NCI-H524 (cell line): ENCODE results near the gene TMCO6.
"Not testable (repeated sequence)": the region's sequence is repeated elsewhere in the genome, so short reads cannot be mapped to it uniquely, and the experiment has no call there.

Source experiments
- DNase-seq, 2 experiments: peaks; one replicate each; lab custom pipeline; 2025; lab: John Stamatoyannopoulos, UW

TMCO6 gene

DNA sequence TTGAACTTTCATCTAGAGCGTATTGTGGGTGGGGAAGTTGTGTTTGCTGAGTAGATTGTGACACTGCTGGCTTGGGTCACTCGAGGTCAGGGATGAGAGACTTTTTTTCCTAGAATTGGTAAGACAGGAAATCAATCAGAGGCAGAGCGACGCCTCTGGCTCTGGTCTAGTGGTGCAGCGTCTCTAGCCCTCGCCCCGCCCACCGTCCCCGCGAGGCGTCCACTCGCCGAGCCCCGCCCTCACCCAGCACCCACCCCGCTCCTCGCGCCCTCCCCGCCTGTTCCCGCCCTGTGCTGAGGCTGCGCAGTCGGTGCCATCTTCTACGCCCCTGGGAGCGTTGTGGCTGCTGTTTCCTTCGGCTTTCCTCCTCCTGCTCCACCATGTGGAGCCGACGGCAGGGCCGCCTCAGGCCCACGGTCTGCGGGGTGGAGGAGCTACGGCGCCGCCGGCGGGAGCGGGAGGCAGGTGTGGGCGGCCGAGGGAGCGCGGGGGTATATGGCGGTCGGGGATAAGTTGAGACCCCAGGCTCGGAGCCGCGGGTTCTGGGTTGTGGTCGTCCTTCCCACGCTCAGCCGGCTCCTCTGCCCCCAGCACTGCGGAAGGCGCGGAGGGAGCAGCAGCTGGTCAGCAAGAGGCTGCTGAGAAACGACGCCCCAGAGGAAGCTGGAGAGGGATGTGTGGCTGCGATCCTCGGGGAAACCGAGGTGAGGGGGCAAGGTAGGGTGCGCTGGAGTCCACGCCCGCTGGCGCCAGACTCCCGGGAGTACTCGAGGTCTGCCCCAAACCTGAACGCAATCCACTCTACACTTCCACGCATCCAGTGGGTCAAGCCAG lies at the start of gene TMCO6:
Gene TMCO6, plus strand, starts transcription at position 304 of the 834 bp plus-strand sequence. Its CDS starts 77 bp downstream, at position 381.
- DNase-seq: peak; percentile 79 to 91

DNA sequence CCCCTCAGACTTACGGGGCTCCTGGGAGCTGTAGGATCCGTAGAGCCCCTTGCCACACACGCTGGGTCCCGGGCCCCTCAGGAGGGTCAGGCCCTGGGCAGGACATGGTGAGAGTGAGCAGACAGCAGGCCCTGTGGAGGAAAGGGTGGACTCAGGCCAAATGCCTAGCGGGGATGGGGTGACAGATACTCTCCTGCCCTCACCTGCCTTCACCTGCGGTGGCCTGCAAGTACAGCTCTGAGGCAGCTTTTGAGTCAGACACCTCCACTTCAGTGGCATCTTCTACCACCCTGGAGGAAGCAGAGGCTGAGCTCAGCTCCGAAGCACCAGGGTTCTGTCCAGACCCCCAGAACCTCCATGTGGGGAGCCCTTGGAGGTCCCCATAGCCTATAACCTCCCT lies 48.4 kb upstream of the TMCO6 start:
- DNase-seq: no peak

DNA sequence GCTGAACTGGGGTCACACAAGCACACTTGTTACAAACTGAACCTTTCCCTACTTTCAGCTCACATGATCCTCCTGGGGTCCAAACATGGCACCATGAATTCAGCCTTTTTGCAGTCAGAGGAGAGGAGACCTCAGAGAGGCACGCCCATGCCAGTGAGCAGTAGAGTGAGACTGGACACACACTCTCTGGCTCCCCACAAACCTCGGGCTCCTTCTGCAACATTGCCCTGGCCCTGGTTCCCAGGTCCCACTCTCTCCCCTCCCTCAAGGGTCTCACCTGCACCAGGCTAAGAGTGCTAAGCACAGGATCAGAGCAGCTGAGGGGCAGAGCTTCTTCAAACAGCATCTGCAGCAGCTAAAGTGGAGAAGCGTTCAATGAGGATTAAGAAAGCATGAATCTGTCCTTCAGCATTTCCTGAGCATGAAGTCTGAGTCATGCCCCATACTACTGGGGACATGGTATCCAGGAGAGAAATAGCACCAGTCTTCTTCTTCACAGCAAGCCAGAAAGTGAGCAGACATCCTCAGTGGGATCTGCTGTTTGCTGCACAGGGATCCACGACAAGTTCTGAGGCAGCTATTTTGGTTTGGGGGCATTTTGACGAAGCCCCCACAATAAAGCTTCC lies 47.4 kb upstream of the TMCO6 start:
- peak in 1 of 2 experiments; percentile 20 for DNase-seq

DNA sequence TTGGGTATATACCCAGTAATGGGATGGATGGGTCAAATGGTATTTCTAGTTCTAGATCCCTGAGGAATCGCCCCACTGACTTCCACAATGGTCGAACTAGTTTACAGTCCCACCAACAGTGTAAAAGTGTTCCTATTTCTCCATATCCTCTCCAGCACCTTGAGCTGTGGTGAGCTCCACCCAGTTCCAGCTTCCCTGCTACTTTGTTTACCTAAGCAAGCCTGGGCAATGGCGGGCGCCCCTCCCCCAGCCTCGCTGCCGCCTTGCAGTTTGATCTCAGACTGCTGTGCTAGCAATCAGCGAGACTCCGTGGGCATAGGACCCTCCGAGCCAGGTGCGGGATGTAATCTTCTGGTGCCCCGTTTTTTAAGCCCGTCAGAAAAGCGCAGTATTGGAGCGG lies 46.2 kb upstream of the TMCO6 start:
- not testable (repeated sequence) for DNase-seq

DNA sequence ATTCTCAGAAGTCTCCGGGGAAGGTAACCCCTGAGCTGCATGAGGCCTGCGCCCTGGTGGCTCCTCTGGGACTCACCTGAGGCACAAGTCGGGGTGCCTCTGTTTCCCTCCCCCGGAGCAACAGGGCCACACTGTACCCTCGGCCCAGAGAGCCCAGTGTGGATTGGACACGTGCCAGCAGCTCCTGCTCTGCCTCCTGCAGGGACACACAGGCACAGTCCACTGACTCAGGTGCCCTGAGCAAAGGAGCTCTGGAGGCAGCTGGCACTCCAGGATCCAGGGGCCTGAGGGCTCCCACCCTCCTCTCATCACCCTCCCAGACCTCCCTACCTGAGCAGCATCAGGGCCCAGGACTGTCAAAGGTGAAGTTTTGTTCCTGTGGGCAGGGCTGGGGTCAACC lies 45.1 kb upstream of the TMCO6 start:
- no peak for DNase-seq

DNA sequence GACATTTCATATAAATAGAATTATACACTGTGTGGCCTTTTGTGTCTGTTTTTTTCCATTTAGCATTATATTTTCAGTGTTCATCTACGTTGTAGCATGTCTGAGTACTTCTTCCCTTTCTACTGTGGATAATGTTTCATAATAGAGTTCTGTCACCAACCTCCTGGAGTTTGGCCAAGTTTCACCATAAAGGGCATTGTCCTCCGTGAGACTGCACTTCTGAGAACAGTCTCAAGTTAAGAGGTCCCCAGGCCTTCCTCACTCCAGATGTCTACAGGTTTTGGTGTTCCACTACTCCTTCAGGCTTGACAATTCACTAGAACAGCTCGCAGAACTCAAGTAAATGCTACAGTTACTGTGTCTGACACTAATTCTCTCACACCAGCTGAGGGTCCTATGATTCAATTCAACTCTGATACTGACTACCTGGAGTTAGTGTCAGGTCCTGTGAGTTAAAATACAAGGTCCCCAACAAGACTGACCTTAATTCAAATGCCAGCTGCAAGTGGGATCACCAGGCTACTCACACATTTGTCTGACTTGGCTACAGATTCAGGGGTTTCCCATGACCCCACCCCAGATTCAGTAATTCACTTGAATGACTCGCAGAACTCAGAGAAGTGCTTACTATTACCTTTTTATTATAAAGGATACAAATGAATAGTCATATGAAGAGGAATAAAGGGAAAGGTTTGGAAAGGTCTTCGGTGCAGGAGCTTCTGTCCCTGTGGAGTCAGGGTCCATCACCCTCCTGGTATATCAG lies 43.5 kb upstream of the TMCO6 start:
- no peak for DNase-seq

DNA sequence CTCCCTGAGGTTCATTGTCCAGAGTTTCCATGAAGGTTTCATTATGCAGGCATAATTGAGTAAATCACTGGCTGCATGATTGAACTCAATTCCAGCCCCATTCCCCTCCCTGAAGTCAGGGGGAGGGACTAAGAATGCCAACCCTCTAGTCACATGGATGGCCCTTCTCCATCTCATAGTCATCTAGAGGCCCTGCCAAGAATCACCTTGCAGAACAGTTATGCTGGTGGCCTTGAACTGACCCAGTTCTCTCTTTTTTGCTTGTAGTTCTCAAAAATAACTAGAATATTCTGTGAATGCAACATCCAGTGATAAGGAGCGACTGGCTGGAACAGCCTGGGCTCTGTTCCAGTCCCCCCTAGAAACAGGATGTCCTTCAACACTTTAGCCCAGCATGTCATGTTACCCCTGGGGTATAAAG lies 42.9 kb upstream of the TMCO6 start:
- DNase-seq: no peak

DNA sequence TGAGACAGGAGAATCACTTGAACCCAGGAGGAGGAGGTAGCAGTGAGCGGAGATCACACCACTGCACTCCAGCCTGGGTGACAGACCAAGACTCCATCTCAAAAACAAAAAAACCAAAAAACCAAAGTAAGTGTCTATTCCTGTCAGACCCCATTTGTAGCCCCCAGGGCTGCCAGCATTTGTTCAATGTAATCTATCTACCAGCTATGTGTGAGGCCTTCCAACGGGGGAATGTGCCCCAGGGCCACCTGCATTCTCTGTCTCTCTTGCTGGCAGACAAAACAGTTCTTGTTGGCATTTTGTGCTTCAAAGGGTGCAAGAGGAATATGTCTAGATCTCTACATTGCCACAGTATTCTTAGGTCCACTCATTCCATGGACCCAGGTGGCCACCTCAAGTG lies 40.4 kb upstream of the TMCO6 start:
- DNase-seq: no peak

DNA sequence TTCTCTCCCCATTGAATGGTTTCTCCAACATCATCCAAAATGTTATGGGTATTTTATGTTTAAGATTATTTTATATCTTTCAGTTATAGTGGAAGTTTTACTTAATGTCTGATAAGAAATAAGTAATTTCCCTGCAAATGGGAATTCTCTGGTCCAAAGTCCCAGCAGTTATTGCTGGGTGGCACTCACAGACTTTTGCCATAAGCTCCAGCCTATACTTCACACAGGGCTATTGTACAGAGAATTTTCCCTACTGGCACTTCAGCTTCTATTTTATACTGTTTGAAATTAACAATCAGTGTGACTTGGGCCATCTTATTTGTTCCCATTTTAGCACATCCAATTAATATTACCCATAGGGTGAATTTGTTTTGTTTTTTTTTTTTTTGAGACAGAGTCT lies 39.2 kb upstream of the TMCO6 start:
- DNase-seq: no peak

DNA sequence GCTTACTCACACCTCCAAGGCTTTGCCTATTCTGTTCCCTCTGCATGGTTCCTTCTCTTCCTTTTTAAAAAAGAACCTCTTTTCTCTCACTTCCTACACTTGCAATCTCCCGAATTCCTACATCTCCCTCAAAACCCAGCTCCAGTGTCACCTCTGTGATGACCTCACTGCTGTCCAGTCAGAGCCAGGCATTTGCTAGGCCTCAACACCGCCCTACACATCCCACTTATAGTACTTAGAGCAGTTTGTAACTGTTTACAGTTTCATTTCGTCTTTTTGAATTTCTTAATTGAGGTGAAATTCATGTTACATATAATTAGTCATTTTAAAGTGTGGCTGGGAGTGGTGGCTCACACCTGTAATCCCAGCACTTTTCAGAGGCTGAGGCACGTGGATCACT lies 37.1 kb upstream of the TMCO6 start:
- no peak for DNase-seq

DNA sequence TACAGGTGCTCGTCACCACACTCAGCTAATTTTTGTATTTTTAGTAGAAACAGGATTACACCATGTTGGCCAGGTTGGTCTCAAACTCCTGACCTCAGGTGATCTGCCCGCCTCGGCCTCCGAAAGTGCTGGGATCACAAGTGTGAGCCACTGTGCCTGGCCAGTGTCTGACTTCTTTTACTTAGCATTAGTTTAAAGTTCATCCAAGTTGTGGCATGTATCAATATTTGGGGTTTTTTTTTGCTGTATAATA lies 35.9 kb upstream of the TMCO6 start:
- not testable (repeated sequence) for DNase-seq

DNA sequence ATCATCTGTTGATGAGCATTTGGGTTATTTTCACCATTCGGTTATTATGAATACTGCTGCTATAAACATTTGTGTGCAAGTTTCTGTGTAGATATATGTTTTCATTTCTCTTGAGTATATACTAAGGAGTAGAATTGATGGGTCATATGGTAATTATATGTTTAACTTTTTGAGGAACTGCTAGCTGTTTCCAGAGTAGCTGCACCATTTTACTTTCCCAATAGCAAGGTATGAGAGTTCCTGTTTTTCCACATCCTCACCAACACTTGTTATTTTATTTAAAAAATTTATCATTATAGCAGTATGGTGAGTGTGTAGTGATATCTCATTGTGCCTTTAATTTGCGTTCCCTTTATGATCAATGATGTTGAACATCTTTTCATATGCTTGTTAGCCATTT lies 35.5 kb upstream of the TMCO6 start:
- DNase-seq: no peak

DNA sequence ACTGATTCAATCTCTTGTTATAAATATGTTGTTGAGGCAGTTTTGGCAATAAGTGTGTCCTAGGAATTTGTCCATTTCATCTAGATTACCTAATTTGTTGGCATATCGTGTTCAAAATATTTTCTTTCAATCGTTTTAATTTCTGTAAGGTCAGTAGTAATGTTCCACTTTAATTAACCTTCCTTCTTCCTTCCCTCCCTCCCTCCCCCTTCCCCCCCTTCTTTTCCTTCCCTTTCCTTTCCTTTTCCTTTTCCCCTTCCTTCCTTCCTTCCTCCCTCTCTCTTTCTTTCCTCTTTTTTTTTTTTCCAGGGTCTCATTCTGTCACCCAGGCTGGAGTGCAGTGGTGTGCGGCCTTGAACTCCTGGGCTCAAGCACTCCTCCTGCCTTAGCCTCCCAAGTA lies 33.4 kb upstream of the TMCO6 start:
- no peak for DNase-seq

DNA sequence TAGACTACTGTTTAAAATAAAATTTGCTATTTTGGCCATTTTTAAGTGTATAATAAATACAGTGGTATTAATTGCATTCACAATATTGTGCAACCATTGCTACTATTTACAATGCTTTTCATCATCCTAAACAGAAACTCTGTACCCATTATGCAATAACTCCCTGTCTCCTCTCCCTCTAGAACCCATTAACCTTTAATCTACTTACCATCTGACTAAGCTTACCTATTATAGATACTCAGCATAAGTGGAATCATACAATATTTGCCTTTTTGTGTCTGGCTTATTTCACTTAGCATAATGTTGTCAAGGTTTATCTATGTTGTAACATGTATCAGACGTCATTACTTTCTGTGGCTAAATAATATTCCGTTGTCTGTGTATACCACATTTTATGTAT lies 32.2 kb upstream of the TMCO6 start:
- no peak for DNase-seq

DNA sequence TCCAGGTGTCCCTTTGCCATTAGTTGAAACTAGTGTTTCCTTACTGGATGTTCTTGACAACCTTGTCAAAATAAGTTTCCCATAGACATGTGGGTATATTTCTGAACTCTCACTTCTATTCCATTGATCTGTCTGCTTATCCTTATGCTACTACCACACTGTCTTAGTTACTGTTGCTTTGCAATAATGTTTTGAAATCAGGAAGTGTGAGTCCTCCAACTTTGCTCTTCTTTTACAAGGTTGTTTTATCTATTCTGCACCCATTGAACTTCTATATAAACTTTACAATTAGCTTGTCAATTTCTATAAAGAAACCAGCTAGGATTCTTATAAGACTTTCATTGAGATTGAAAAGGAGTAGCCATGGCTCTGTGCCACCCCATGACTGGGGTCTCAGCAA lies 30.5 kb upstream of the TMCO6 start:
- no peak for DNase-seq

DNA sequence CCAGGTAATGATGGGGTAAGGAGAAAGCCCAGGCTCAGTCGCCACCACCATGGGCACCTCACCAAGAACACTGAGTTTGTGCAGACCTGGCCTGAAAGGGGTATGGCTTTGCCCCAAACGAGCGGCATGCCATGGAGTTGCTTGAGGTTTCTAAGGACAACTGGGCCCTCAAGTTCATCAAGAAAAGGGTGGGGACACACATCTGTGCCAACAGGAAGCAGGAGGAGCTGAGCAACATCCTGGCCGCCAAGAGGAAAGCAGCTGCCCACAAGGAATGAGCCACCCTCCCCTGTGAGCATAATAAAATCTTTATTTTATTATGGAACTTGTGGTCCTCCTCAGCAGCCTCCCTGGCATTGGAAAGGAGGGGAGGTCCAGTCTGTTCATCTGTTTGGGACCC lies 30.1 kb upstream of the TMCO6 start:
- no peak for DNase-seq

DNA sequence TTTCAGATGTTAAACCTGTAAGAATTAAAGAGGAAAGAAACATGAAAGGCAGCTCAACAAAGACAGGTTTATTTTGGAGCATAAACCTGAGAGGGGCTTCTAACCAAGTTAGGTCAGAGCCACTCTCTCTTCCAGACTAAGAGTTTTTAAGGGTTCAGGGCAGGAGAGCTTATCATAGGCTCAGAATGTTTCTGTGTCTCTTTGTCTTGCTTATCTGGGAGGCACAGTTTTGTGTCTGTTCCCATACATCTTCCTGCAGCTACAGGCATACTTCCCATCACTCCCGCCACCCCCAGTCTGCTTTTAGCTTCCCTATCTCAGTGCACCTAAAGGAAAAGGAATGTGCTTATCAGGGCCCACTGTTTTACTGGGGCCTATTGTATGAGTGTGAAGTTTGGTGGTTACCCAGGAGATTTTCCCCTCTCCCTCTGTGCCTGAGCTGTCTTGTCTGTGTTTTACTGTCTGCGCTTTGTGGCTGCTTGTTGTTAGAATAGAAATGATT lies 28.2 kb upstream of the TMCO6 start:
- DNase-seq: no peak

DNA sequence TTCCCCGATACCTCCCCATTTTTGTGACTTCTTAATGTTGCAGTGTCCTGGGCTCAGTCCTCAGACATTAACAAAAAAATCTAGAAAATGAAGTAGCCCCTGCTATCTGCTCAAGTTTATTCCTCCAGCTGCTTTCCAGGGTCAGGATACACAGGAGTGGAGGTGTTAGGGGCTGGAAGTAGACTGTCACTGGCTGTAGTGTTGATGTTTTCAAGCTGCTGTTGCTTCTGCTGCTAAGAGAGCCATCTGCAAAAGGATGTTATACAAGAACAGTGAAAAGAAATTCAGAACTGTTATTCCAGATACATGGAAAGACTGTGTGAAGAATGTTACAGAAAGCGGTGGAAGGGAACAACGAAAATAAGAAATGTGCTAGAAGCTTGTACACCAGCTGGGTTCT lies 16.9 kb upstream of the TMCO6 start:
- DNase-seq: no peak

DNA sequence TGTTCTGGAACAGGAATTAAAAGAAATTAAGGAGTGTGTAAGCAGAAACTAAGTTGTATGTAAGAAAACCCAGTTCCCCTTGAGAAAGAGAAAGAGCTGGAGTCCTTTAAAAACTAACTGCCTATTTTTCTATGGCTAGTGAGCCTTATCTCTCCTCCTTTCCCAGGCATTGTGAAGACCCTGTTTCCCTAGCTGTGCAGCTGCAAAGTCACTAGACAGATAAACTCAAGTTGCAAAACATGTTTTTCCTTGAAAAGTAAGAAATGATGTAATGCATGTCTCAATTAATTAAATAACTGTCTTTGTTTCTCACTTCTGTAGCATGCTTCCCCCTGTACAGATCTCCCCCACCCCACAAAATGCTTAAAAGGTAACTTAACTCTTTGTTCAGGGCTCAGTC lies 16.2 kb upstream of the TMCO6 start:
- not testable (repeated sequence) for DNase-seq

DNA sequence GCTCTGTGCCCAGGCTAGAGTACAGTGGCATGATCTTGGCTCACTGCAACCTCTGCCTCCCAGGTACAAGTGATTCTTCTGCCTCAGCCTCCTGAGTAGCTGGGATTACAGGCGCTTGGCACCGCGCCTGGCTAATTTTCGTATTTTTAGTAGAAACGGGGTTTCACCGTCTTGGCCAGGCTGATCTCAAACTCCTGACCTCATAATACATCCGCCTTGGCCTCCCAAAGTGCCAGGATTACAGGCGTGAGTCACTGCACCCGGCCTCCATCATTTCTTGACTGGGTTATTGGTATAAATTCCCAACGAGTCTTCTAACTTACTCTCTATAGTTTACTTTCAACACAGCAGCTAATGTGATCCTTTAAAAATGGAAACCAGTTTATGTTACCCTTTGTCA lies 14.4 kb upstream of the TMCO6 start:
- DNase-seq: not testable (repeated sequence)

DNA sequence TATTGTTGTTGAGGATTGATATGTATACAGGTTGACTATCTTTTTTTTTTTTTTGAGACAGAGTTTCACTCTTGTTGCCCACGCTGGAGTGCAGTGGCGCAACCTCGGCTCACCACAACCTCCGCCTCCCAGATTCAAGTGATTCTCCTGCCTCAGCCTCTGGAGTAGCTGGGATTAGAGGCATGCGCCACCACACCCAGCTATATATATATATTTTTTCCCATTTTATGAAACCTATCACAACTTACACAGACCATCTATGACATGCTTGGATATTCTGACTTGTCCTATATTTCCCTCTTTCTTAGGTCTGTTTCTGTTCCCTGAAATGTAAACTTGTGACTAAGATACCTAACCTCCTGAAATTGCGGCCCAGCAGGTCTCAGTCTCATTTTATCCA lies 11.3 kb upstream of the TMCO6 start:
- DNase-seq: no peak

DNA sequence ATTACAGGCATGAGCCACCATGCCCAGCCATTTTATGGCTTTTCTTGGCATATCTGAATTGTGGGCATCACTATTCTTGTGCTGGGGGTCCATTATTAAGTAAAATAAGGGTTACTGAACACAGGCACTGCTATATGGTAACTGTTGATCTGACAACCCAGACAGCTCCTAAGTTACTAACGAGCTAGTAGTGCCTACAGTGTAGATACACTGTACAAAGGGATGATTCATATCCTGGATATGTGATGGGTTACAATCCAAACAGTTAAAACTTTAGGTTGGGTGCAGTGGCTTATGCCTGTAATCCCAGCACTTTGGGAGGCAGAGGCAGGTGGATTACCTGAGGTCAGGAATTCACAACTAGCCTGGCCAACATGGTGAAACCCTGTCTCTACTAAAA lies 10.5 kb upstream of the TMCO6 start:
- DNase-seq: no peak
